GM12878 (cell line): ENCODE measurements around the gene EIF5A. TPM values are rescaled to one million over a fixed set of nuclear protein-coding genes. Genes with fewer than 3 reads are reported as not detected.
A peak's percentile ranks its signal among the peaks of the same experiment; 100 is the strongest.

ENCODE experiments used
- BACH1 ChIP-seq: fragments of 450-650 bp; IDR thresholded peaks from 2 replicates; pipeline ENCODE4 v1.6.1; 2017; ENCODE audit warnings: mild to moderate bottlenecking, borderline replicate concordance
- CBFB ChIP-seq: IDR thresholded peaks from 2 replicates; pipeline ENCODE4 v1.6.1; 2016; ENCODE audit warnings: antibody characterized with exemption, low read depth
- FOXK2 ChIP-seq: fragments of 450-650 bp; IDR thresholded peaks from 2 replicates; pipeline ENCODE4 v1.6.1; 2017; ENCODE audit warnings: mild to moderate bottlenecking, moderate library complexity
- GATAD2B ChIP-seq: fragments of 450-650 bp; conservative IDR thresholded peaks from 2 replicates; pipeline ENCODE4 v1.6.1; 2017; ENCODE audit warnings: low read depth, mild to moderate bottlenecking, moderate library complexity
- NR2C1 ChIP-seq: fragments of 450-650 bp; IDR thresholded peaks from 2 replicates; pipeline ENCODE4 v1.6.1; 2017; ENCODE audit warnings: antibody characterized with exemption, mild to moderate bottlenecking, moderate library complexity
- POLR2A ChIP-seq: IDR thresholded peaks from 2 replicates; pipeline ENCODE4 v1.6.1; 2011; ENCODE audit warnings: low read depth, mild to moderate bottlenecking, low read length
- SREBF1 ChIP-seq: IDR thresholded peaks from 2 replicates; pipeline ENCODE4 v1.6.1; 2012; ENCODE audit warnings: mild to moderate bottlenecking, low read length
- SUZ12 ChIP-seq: fragments of 200-600 bp; sonication (generic); IDR thresholded peaks from one replicate; pipeline ENCODE4 v1.6.1; 2018; ENCODE audit warnings: antibody characterized with exemption, mild to moderate bottlenecking; ENCODE audit not compliant: unreplicated experiment
- TCF7 ChIP-seq: IDR thresholded peaks from 2 replicates; pipeline ENCODE4 v1.6.1; 2014; ENCODE audit warnings: antibody characterized with exemption, borderline replicate concordance
- ZNF207 ChIP-seq: fragments of 450-650 bp; IDR thresholded peaks from 2 replicates; pipeline ENCODE4 v1.6.1; 2014; ENCODE audit warnings: antibody characterized with exemption, mild to moderate bottlenecking, borderline replicate concordance
- polyA plus RNA-seq, 11 experiments: library from polyadenylated mRNA; depleted of rRNA in 4 of 11; unstranded in 6 of 11; stranded (reverse) in 5 of 11; fragments of >200 nt; fragmentation: Nextera tagmentation in 4 of 11; fragmentation: Illumina TruSeq in 1 of 11; extraction: Ambion mirVana in 4 of 11; extraction: Trizol in 1 of 11; gene quantifications; 1 replicate in 1 of 11; 2 replicates in 10 of 11; pipeline versions ENCODE4 v1.2.1 to v1.2.3, GENCODE V29; 2011 to 2016; ENCODE audit warnings: inconsistent platforms in 2 of 11, missing spikeins in 2 of 11, low read depth in 1 of 11
- total RNA-seq, 4 experiments: library from RNA; depleted of rRNA in 3 of 4; stranded (reverse); fragments of >200 nt in 3 of 4; fragmentation: Illumina TruSeq in 1 of 4; extraction: Trizol in 1 of 4; gene quantifications; 2 replicates each; pipeline versions ENCODE4 v1.2.1 to v1.2.3, GENCODE V29; 2013 to 2021
- TF ChIP-seq, protein P1 (sequence below): fragments of 450-650 bp; IDR thresholded peaks from 2 replicates; pipeline ENCODE4 v1.6.1; 2017; ENCODE audit warnings: antibody characterized with exemption, mild to moderate bottlenecking, moderate library complexity
- TF ChIP-seq, protein P2 (sequence below): fragments of 450-650 bp; IDR thresholded peaks from 2 replicates; pipeline ENCODE4 v1.6.1; 2016; ENCODE audit warnings: mild to moderate bottlenecking, moderate library complexity, borderline replicate concordance
- TF ChIP-seq, protein P3 (sequence below): fragments of 450-650 bp; formaldehyde crosslinking; IDR thresholded peaks from 2 replicates; pipeline ENCODE4 v1.5.0; 2022; ENCODE audit warnings: mild to moderate bottlenecking, missing genetic modification characterization
- TF ChIP-seq, protein P4 (sequence below): fragments of 450-650 bp; IDR thresholded peaks from 2 replicates; pipeline ENCODE4 v1.6.1; 2018; ENCODE audit warnings: borderline replicate concordance, mild to moderate bottlenecking; ENCODE audit not compliant: partially characterized antibody

The EIF5A gene
- total and polyA plus RNA-seq, 10 of the 15 experiments (the other 5 are each of a cell fraction or from before 2014, with no cell fraction given) = 26.5 to 1,792 (median 944) TPM

DNA sequence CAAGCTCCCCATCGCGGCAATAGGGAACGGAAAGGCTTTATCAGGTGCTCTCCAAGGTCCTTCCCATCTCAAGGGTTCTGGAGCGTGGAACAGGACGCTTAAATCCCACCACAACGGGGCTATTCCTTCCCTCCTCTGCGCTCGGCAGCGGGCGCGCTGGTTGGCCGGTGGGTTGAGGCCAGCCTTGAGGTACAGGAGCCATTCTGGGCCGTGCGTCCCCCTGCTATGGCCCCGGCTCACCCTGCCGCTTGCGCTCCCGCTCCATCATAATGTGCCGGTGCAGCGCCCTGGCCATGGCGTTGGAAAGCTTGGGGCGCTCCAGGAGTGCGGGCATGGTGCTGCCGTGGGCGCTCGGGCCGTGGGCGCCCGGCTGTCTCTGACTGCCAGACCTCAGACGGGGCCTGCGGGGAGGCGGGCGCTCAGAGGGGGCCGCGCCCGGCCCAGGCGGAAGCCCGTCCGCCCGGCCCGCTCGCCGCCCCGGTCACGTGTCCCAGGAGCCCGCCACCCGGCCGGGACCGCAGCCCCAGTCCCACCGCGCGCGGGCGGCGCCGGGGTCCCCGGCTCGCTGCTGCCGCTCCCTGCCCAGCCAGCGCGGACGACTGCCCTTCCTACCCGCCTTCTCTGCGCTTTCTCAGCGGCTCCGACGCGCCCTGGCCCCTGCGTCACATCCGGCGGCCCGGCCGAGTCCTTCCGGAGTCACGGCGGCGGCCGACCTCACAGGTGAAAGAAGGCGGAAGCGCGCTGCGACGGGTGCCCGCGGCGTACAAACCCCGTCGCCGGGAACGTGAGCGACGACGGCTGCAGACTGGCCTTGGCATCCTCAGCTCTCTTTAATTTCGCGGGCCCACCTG, 7.5 kb downstream of the EIF5A start, which contains the start of gene GPS2 (continued):
- TF ChIP-seq, protein P1, sequence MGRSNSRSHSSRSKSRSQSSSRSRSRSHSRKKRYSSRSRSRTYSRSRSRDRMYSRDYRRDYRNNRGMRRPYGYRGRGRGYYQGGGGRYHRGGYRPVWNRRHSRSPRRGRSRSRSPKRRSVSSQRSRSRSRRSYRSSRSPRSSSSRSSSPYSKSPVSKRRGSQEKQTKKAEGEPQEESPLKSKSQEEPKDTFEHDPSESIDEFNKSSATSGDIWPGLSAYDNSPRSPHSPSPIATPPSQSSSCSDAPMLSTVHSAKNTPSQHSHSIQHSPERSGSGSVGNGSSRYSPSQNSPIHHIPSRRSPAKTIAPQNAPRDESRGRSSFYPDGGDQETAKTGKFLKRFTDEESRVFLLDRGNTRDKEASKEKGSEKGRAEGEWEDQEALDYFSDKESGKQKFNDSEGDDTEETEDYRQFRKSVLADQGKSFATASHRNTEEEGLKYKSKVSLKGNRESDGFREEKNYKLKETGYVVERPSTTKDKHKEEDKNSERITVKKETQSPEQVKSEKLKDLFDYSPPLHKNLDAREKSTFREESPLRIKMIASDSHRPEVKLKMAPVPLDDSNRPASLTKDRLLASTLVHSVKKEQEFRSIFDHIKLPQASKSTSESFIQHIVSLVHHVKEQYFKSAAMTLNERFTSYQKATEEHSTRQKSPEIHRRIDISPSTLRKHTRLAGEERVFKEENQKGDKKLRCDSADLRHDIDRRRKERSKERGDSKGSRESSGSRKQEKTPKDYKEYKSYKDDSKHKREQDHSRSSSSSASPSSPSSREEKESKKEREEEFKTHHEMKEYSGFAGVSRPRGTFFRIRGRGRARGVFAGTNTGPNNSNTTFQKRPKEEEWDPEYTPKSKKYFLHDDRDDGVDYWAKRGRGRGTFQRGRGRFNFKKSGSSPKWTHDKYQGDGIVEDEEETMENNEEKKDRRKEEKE = no peak
- no peak for TF ChIP-seq TCF7
- peak; percentile 67 for TF ChIP-seq SREBF1
- TF ChIP-seq CBFB = no peak; the same call in 1 of the 2 replicates
- no peak for TF ChIP-seq SUZ12
- TF ChIP-seq ZNF207 = no peak
- TF ChIP-seq, protein P2, sequence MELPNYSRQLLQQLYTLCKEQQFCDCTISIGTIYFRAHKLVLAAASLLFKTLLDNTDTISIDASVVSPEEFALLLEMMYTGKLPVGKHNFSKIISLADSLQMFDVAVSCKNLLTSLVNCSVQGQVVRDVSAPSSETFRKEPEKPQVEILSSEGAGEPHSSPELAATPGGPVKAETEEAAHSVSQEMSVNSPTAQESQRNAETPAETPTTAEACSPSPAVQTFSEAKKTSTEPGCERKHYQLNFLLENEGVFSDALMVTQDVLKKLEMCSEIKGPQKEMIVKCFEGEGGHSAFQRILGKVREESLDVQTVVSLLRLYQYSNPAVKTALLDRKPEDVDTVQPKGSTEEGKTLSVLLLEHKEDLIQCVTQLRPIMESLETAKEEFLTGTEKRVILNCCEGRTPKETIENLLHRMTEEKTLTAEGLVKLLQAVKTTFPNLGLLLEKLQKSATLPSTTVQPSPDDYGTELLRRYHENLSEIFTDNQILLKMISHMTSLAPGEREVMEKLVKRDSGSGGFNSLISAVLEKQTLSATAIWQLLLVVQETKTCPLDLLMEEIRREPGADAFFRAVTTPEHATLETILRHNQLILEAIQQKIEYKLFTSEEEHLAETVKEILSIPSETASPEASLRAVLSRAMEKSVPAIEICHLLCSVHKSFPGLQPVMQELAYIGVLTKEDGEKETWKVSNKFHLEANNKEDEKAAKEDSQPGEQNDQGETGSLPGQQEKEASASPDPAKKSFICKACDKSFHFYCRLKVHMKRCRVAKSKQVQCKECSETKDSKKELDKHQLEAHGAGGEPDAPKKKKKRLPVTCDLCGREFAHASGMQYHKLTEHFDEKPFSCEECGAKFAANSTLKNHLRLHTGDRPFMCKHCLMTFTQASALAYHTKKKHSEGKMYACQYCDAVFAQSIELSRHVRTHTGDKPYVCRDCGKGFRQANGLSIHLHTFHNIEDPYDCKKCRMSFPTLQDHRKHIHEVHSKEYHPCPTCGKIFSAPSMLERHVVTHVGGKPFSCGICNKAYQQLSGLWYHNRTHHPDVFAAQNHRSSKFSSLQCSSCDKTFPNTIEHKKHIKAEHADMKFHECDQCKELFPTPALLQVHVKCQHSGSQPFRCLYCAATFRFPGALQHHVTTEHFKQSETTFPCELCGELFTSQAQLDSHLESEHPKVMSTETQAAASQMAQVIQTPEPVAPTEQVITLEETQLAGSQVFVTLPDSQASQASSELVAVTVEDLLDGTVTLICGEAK = peak; percentile 94
- TF ChIP-seq, protein P3, sequence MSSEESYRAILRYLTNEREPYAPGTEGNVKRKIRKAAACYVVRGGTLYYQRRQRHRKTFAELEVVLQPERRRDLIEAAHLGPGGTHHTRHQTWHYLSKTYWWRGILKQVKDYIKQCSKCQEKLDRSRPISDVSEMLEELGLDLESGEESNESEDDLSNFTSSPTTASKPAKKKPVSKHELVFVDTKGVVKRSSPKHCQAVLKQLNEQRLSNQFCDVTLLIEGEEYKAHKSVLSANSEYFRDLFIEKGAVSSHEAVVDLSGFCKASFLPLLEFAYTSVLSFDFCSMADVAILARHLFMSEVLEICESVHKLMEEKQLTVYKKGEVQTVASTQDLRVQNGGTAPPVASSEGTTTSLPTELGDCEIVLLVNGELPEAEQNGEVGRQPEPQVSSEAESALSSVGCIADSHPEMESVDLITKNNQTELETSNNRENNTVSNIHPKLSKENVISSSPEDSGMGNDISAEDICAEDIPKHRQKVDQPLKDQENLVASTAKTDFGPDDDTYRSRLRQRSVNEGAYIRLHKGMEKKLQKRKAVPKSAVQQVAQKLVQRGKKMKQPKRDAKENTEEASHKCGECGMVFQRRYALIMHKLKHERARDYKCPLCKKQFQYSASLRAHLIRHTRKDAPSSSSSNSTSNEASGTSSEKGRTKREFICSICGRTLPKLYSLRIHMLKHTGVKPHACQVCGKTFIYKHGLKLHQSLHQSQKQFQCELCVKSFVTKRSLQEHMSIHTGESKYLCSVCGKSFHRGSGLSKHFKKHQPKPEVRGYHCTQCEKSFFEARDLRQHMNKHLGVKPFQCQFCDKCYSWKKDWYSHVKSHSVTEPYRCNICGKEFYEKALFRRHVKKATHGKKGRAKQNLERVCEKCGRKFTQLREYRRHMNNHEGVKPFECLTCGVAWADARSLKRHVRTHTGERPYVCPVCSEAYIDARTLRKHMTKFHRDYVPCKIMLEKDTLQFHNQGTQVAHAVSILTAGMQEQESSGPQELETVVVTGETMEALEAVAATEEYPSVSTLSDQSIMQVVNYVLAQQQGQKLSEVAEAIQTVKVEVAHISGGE (CRISPR knock-in tag) = peak; percentile 57
- peak; percentile 94 for TF ChIP-seq POLR2A
- peak; percentile 94 for TF ChIP-seq GATAD2B
- peak; percentile 65 for TF ChIP-seq BACH1
- TF ChIP-seq, protein P4, sequence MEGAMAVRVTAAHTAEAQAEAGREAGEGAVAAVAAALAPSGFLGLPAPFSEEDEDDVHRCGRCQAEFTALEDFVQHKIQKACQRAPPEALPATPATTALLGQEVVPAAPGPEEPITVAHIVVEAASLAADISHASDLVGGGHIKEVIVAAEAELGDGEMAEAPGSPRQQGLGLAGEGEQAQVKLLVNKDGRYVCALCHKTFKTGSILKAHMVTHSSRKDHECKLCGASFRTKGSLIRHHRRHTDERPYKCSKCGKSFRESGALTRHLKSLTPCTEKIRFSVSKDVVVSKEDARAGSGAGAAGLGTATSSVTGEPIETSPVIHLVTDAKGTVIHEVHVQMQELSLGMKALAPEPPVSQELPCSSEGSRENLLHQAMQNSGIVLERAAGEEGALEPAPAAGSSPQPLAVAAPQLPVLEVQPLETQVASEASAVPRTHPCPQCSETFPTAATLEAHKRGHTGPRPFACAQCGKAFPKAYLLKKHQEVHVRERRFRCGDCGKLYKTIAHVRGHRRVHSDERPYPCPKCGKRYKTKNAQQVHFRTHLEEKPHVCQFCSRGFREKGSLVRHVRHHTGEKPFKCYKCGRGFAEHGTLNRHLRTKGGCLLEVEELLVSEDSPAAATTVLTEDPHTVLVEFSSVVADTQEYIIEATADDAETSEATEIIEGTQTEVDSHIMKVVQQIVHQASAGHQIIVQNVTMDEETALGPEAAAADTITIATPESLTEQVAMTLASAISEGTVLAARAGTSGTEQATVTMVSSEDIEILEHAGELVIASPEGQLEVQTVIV = peak; percentile 90
- TF ChIP-seq NR2C1 = peak; percentile 99
- no peak for TF ChIP-seq FOXK2
